HG03520 (cell line): ENCODE results near the gene PCED1B.
"Not testable (repeated sequence)": the region's sequence is repeated elsewhere in the genome, so short reads cannot be mapped to it uniquely, and the experiment has no call there.

Experiments
- ATAC-seq: cut with Tn5 transposase; IDR thresholded peaks from one replicate; pipeline ENCODE4 v1.9.1; 2021; ENCODE audit warnings: mild to moderate bottlenecking, moderate library complexity; ENCODE audit not compliant: unreplicated experiment

Gene PCED1B

GRCh38 chr12:47268501-47269454 lies 189.4 kb downstream of the PCED1B start:
- peak; percentile 72 for ATAC-seq

DNA sequence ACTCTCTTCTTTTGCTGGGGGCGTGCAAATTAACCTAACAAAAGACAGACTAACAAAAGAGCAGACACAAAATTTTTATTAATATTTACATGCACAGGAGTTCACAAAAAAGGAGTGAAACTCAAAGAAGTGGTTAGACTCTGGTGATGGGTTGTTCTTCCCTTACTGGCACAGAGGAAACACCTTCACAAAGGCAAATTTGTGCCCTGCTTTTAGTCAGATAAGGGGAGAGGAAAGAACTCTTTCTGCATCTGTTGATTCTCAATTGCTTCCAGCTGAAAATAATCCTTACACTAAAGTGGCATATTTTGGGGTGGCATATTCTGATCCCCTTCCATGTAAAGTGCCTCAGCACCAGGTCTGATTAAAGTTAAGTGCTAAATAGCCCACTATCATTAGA lies 190.5 kb downstream of the PCED1B start:
- no peak for ATAC-seq

GRCh38 chr12:47270782-47271664 lies 191.6 kb downstream of the PCED1B start:
- ATAC-seq = no peak

DNA sequence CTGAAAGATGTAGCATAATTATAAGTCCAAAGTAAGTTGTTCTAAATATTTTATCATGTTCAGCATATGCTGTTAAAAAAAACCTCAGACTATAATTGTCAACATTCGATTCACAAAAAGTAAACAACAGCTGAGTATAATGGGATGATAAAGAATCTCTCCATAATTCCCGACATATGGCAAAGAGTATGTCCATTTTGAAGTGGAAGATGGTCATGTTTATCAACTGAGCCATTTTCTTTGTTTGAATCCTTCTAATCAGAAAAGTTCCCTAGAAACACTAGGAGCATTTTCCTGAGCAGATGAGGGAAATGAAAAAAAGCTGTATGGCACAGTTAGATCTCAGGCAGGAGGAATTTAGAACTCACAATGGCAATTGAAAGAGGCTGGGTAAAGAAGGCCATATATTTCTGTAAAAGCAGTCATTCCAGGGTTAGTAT lies 192.4 kb downstream of the PCED1B start:
- ATAC-seq = no peak

GRCh38 chr12:47272412-47273190 lies 193.2 kb downstream of the PCED1B start:
- no peak for ATAC-seq

- ATAC-seq = no peak
Observed at GRCh38 chr12:47273191-47273626, 193.8 kb downstream of the PCED1B start.

DNA sequence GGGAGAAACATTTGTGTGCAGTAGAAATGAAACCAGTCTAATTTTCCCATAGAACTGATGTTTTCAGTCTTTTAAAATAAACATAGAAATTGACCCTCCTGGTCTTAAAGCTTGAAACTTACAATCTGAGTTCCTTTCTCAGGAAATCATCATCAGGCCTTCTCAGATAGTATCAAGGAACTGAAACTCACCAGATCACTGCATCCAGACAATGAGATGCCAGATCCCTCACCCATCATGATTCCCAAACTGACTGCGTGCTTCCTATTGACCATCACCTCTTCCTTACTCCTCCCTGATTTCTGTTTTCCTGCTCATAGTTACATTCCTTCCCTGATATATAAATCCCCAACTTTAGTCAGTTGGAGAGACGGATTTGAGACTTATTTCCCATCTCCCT lies 195.3 kb downstream of the PCED1B start:
- ATAC-seq = no peak

DNA sequence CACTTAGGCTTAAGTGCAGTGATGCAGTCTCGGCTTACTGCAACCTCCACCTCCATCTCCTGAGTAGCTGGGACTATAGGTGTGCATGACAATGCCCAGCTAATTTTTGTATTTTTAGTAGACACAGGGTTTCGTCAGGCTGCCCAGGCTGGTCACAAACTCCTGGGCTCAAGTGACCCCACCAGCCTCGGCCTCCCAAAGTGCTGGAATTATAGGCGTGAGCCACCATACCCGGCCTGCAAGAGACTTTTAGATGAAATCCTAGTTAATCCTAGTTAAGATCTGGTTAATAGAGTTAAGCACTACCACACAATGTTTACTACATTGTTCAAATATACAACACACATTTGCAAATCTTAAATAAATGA lies 196.8 kb downstream of the PCED1B start:
- ATAC-seq = no peak

- peak; percentile 92 for ATAC-seq
Observed at GRCh38 chr12:47276621-47277309, 197.3 kb downstream of the PCED1B start.

GRCh38 chr12:47277972-47278448 lies 198.6 kb downstream of the PCED1B start:
- ATAC-seq = no peak

- not testable (repeated sequence) for ATAC-seq
Observed at GRCh38 chr12:47279758-47280157, 200.3 kb downstream of the PCED1B start.

- ATAC-seq = no peak
Observed at GRCh38 chr12:47280543-47281300, 201.3 kb downstream of the PCED1B start.

DNA sequence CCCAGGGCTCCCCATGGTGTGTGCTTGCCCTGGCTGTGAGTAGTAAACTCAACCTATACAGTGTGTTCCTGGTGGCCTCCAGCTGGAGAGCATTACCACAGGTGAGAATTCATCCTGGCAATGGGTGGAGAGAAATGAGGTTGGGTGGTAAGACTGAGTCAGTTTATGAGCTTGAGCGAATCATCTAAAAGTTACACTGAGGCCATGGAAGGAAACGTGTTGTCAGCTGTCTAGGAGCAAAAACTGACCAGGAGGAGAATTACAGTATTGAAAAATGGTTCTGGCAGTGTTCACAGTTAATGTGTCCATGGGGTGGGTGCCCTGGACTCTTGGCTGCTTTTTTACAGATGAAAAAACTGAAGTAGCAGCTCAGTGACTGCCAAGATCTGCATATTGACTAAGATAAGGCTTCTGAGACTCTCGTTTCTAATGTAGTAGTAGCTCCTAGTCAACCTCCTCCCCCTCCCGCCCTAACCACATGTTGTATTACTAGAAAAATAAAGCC lies 202.3 kb downstream of the PCED1B start:
- ATAC-seq = no peak

GRCh38 chr12:47282206-47282605 lies 202.8 kb downstream of the PCED1B start:
- no peak for ATAC-seq
